ENCODE results near the gene PHF8.

PHF8 gene

DNA sequence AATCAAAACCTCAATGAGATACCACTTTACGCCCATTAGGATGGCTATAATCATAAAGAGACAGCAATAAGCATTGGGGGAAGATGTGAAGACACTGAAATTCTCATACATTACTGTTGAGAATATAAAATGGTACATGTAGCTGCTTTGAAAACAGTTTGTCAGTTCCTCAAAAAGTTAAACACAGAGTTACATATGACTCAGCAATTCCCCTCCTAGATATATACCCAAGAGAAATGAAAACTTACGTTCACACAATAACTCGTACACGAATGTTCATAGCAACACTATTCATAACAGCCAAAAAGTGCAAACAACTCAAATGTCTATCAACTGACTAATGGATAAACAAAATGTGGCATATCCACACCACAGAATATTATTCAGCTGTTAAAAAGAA, 36.6 kb downstream of the PHF8 start:
- Histone ChIP-seq H3K79me2 (ENCODE audit: insufficient read depth, low read depth) (no peaks in the 10 kb centered on the region), H2AFZ (ENCODE audit: low read depth) (no peak overlapping the region), H3K4me3 (IDR thresholded peaks at IDR 0.05; ENCODE audit: insufficient read depth, low read depth, low read length) (no peak overlapping the region), H3K36me3 (ENCODE audit: insufficient read depth) (no peaks in the 10 kb centered on the region), H3K4me1 (ENCODE audit: low read depth, poor library complexity, severe bottlenecking) (no peaks in the 10 kb centered on the region), H3K9ac (no peak overlapping the region), H3K27me3 (ENCODE audit: insufficient read depth, low read depth) (no peaks in the 10 kb centered on the region), H3K27ac (no peak overlapping the region), H4K20me1 (ENCODE audit: insufficient read depth) (no peaks in the 10 kb centered on the region), H3K4me2 (no peak overlapping the region)
- TF ChIP-seq, protein P1, sequence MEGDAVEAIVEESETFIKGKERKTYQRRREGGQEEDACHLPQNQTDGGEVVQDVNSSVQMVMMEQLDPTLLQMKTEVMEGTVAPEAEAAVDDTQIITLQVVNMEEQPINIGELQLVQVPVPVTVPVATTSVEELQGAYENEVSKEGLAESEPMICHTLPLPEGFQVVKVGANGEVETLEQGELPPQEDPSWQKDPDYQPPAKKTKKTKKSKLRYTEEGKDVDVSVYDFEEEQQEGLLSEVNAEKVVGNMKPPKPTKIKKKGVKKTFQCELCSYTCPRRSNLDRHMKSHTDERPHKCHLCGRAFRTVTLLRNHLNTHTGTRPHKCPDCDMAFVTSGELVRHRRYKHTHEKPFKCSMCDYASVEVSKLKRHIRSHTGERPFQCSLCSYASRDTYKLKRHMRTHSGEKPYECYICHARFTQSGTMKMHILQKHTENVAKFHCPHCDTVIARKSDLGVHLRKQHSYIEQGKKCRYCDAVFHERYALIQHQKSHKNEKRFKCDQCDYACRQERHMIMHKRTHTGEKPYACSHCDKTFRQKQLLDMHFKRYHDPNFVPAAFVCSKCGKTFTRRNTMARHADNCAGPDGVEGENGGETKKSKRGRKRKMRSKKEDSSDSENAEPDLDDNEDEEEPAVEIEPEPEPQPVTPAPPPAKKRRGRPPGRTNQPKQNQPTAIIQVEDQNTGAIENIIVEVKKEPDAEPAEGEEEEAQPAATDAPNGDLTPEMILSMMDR (conservative IDR thresholded peaks at IDR 0.05; ENCODE audit: low read depth, low read length), result no peak

- TF ChIP-seq, protein P1 (conservative IDR thresholded peaks at IDR 0.05; ENCODE audit: low read depth, low read length), result no peak
- no peaks in the 10 kb centered on the region; the same call in 1 of the 2 replicates for H3K36me3 ChIP-seq (ENCODE audit: insufficient read depth)
- no peak overlapping the region for H3K9ac ChIP-seq
- no peaks in the 10 kb centered on the region for H3K27me3 ChIP-seq (ENCODE audit: insufficient read depth, low read depth)
- no peak overlapping the region for H3K4me3 ChIP-seq (IDR thresholded peaks at IDR 0.05; ENCODE audit: insufficient read depth, low read depth, low read length)
- H2AFZ ChIP-seq (ENCODE audit: low read depth), result no peak overlapping the region
- no peaks in the 10 kb centered on the region for H4K20me1 ChIP-seq (ENCODE audit: insufficient read depth)
- H3K79me2 ChIP-seq (ENCODE audit: insufficient read depth, low read depth), result no peaks in the 10 kb centered on the region
- no peak overlapping the region for H3K4me2 ChIP-seq
- H3K4me1 ChIP-seq (ENCODE audit: low read depth, poor library complexity, severe bottlenecking), result no peaks in the 10 kb centered on the region
- no peak overlapping the region for H3K27ac ChIP-seq
Measured at GRCh38 chrX:53997724-53998123, 46.5 kb downstream of the PHF8 start.

- no peaks in the 10 kb centered on the region for H4K20me1 ChIP-seq (ENCODE audit: insufficient read depth)
- no peak overlapping the region for H3K4me3 ChIP-seq (IDR thresholded peaks at IDR 0.05; ENCODE audit: insufficient read depth, low read depth, low read length)
- no peak overlapping the region for H3K4me2 ChIP-seq
- no peaks in the 10 kb centered on the region for H3K27me3 ChIP-seq (ENCODE audit: insufficient read depth, low read depth)
- H3K9ac ChIP-seq, result no peak overlapping the region
- H3K27ac ChIP-seq, result no peak overlapping the region
- no peaks in the 10 kb centered on the region for H3K4me1 ChIP-seq (ENCODE audit: low read depth, poor library complexity, severe bottlenecking)
- no peaks in the 10 kb centered on the region for H3K36me3 ChIP-seq (ENCODE audit: insufficient read depth)
- no peaks in the 10 kb centered on the region for H3K79me2 ChIP-seq (ENCODE audit: insufficient read depth, low read depth)
- no peak overlapping the region for H2AFZ ChIP-seq (ENCODE audit: low read depth)
- TF ChIP-seq, protein P1 (conservative IDR thresholded peaks at IDR 0.05; ENCODE audit: low read depth, low read length), result no peak
Measured at GRCh38 chrX:53992589-53992988, 51.7 kb downstream of the PHF8 start.

DNA sequence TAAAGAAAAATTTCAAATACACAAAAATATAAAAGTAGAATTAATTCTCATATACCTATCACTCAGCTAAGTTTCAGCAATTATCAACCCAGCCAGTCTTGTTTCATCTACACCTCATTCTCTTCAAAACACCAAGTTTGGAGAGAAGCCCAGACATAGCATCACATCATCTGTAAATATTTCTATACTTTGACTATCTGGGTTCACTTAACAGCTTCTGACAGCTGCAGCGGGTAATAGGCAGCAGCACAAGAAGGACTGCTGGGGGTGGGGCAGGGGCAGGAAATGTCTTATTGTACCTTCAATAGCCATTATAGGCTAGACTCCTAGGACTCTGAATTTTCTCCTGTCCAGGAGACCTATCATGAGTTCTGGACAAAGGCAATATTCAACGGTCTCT, 54.1 kb downstream of the PHF8 start:
- TF ChIP-seq, protein P1 (conservative IDR thresholded peaks at IDR 0.05; ENCODE audit: low read depth, low read length), result no peak
- H3K27ac ChIP-seq, result no peak overlapping the region

More for the DNA sequence above, 54.1 kb downstream of the PHF8 start:
- Histone ChIP-seq H3K4me2 (no peak overlapping the region), H4K20me1 (ENCODE audit: insufficient read depth) (no peaks in the 10 kb centered on the region), H3K36me3 (ENCODE audit: insufficient read depth) (no peaks in the 10 kb centered on the region), H3K79me2 (ENCODE audit: insufficient read depth, low read depth) (no peaks in the 10 kb centered on the region), H3K4me1 (ENCODE audit: low read depth, poor library complexity, severe bottlenecking) (no peaks in the 10 kb centered on the region), H3K4me3 (IDR thresholded peaks at IDR 0.05; ENCODE audit: insufficient read depth, low read depth, low read length) (no peak overlapping the region), H2AFZ (ENCODE audit: low read depth) (no peak overlapping the region), H3K27me3 (ENCODE audit: insufficient read depth, low read depth) (no peaks in the 10 kb centered on the region), H3K9ac (no peak overlapping the region)

All from KMS-11 (cell line).